ENCODE measurements around the gene SLC35B1. TPM values are rescaled to one million over a fixed set of nuclear protein-coding genes. Genes with fewer than 3 reads are reported as not detected.

Gene SLC35B1
- total RNA-seq, 2 experiments from 2014 or later: 50.4 TPM

DNA sequence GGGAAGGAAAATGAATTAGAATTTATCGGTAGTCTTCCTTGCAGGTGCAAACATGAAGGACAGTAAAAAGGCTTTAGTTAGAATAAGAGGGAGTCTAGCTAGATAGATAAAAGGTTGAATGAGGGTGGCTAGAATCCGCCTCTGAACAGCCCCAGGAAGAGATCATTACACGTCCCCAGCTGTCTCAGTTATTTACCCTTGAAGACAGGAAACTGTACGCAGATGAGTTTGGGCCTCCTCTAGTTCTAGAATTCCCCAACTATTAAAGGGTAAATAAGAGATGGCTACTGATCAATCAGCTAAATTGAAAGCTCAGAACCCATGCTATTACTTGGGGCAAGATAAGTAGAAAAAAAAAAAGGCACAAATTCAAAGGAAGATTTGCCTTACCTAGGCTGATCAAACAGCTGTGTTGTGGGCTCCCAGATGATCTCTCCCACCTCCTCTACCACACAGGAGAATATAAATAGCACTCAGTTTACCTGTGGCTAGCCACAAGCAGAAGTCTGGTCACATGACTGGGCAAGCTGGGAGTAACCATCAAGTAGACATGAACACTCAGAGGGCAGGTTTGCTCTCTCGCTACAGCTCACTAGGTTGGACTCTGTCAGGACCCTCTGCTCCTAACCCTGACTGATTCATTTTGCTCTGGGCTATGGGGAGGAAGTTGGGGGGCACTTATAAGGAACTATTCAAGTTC is 39.2 kb upstream of the SLC35B1 start:
- H3K27ac Mint-ChIP-seq: peak overlapping the region; percentile 94
- ChIA-PET CTCF (interaction anchor here (0.8 to 3.5 kb wide), 11 partner anchors 8 to 104 kb away, joined by 3 to 29 read pairs (median 5); partner anchors contain the start of genes FAM117A, KAT7 and SLC35B1), POLR2A (interaction anchor here (1.2 to 5.2 kb wide), 12 partner anchors 7 to 48 kb away, joined by 3 to 132 read pairs (median 11); partner anchors contain the start of genes FAM117A, KAT7 and SLC35B1)
- peaks cover 82% of the 10 kb centered on the region for H3K4me1 Mint-ChIP-seq
- peak overlapping the region; percentile 78 for H3K4me3 Mint-ChIP-seq
- H3K36me3 Mint-ChIP-seq (ENCODE audit: low read depth): peaks cover 44% of the 10 kb centered on the region
- no peaks in the 10 kb centered on the region for H3K9me3 Mint-ChIP-seq
- no peaks in the 10 kb centered on the region for H3K27me3 Mint-ChIP-seq
- DNase-seq: peak; percentile 37

GRCh38 chr17:49745175-49746139 is 37.7 kb upstream of the SLC35B1 start:
- POLR2A ChIA-PET: interaction anchor here (1.4 to 9.4 kb wide), 7 partner anchors 12 to 42 kb away, joined by 4 to 196 read pairs (median 50); partner anchors contain the start of genes FAM117A, KAT7 and SLC35B1
- no peak for DNase-seq
- peaks cover 93% of the 10 kb centered on the region for H3K4me1 Mint-ChIP-seq
- H3K27me3 Mint-ChIP-seq: no peaks in the 10 kb centered on the region
- CTCF ChIA-PET: interaction anchor here (3.0 to 3.5 kb wide), 2 partner anchors 18 to 37 kb away, joined by 22 to 29 read pairs; partner anchors contain the start of genes FAM117A and SLC35B1
- peak overlapping the region; percentile 94 for H3K27ac Mint-ChIP-seq
- no peaks in the 10 kb centered on the region for H3K9me3 Mint-ChIP-seq
- H3K4me3 Mint-ChIP-seq: peak overlapping the region; percentile 78
- peaks cover 57% of the 10 kb centered on the region for H3K36me3 Mint-ChIP-seq (ENCODE audit: low read depth)

GRCh38 chr17:49742166-49742638 is 34.4 kb upstream of the SLC35B1 start:
- H3K4me3 Mint-ChIP-seq: peak overlapping the region; percentile 94
- H3K27ac Mint-ChIP-seq: peak overlapping the region; percentile 100
- no peak for DNase-seq
- ChIA-PET POLR2A (interaction anchor here (0.8 to 9.4 kb wide), 12 partner anchors 6 to 76 kb away, joined by 3 to 196 read pairs (median 8); partner anchors contain the start of genes FAM117A, KAT7, SLC35B1 and SPOP), CTCF (interaction anchor here (0.6 to 1.5 kb wide), 6 partner anchors 14 to 110 kb away, joined by 3 to 7 read pairs (median 4); no protein-coding TSS in a partner anchor)
- peaks cover 91% of the 10 kb centered on the region for H3K4me1 Mint-ChIP-seq
- H3K9me3 Mint-ChIP-seq: no peaks in the 10 kb centered on the region
- no peaks in the 10 kb centered on the region for H3K27me3 Mint-ChIP-seq
- H3K36me3 Mint-ChIP-seq (ENCODE audit: low read depth): peaks cover 71% of the 10 kb centered on the region

GRCh38 chr17:49741692-49742076 is 33.9 kb upstream of the SLC35B1 start:
- DNase-seq: no peak
- Mint-ChIP-seq H3K9me3 (no peaks in the 10 kb centered on the region), H3K27ac (peak overlapping the region; percentile 100), H3K4me3 (peak overlapping the region; percentile 94), H3K4me1 (peaks cover 91% of the 10 kb centered on the region), H3K27me3 (no peaks in the 10 kb centered on the region), H3K36me3 (ENCODE audit: low read depth) (peaks cover 71% of the 10 kb centered on the region)
- CTCF ChIA-PET: interaction anchor here (0.8 to 1.5 kb wide), 7 partner anchors 10 to 171 kb away, joined by 3 to 7 read pairs (median 4); no protein-coding TSS in a partner anchor
- POLR2A ChIA-PET: interaction anchor here (0.8 to 9.4 kb wide), 11 partner anchors 7 to 76 kb away, joined by 3 to 196 read pairs (median 9); partner anchors contain the start of genes FAM117A, KAT7, SLC35B1 and SPOP

DNA sequence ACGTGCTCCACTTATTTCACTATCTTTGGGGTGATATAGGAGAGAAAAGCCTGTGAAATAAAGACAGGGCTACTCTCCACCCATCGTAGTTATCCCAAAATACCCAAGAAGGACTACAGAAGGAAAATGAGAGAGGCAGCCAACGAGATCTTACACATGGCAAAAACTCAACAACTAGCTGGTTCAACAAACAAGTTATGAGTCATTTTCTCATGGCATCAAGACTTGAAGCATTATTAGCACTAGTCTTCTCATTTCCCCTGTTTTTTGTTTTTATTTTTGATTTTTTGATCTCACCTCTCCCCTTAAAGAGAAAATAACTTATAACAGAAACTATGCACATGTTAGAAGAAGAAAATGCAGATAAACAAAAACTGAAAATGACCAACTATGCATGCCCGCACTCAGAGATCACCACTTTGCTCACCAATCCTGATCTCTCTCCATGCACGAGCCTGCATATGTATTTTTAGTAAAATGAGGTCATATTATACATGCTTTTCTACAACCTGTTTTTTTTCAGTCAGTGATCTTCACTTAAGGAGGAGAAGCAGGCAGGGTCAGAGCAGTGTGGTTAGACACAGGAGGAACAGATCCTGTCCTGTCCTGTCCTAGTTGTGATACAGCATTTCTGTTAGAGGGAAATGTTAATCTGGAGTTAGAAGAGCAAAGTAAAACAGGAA is 33.4 kb upstream of the SLC35B1 start:
- Mint-ChIP-seq H3K9me3 (no peaks in the 10 kb centered on the region), H3K27ac (peak overlapping the region; percentile 100), H3K27me3 (no peaks in the 10 kb centered on the region), H3K4me1 (peaks cover 90% of the 10 kb centered on the region), H3K4me3 (peak overlapping the region; percentile 94), H3K36me3 (ENCODE audit: low read depth) (peaks cover 70% of the 10 kb centered on the region)
- ChIA-PET POLR2A (interaction anchor here (1.0 to 9.4 kb wide), 11 partner anchors 7 to 380 kb away, joined by 3 to 196 read pairs (median 9); partner anchors contain the start of genes FAM117A, KAT7, SLC35B1 and SPOP), CTCF (interaction anchor here (1.0 to 1.7 kb wide), 6 partner anchors 10 to 171 kb away, joined by 3 to 7 read pairs (median 3); no protein-coding TSS in a partner anchor)
- DNase-seq: no peak

- DNase-seq: peak; percentile 95
- Mint-ChIP-seq H3K4me1 (peaks cover 77% of the 10 kb centered on the region), H3K27ac (peak overlapping the region; percentile 100), H3K9me3 (no peaks in the 10 kb centered on the region), H3K4me3 (peak overlapping the region; percentile 94), H3K27me3 (no peaks in the 10 kb centered on the region), H3K36me3 (ENCODE audit: low read depth) (peaks cover 57% of the 10 kb centered on the region)
- ChIA-PET CTCF (interaction anchor here (0.7 to 2.8 kb wide), 5 partner anchors 9 to 52 kb away, joined by 3 to 16 read pairs (median 3); partner anchors contain the start of genes FAM117A and SLC35B1), POLR2A (interaction anchor here (0.6 to 9.4 kb wide), 17 partner anchors 9 to 1127 kb away, joined by 3 to 196 read pairs (median 5); partner anchors contain the start of genes FAM117A, KAT7, SLC35B1 and TOB1)
These were observed 32.0 kb upstream of the SLC35B1 start for GRCh38 chr17:49739641-49740271.

DNA sequence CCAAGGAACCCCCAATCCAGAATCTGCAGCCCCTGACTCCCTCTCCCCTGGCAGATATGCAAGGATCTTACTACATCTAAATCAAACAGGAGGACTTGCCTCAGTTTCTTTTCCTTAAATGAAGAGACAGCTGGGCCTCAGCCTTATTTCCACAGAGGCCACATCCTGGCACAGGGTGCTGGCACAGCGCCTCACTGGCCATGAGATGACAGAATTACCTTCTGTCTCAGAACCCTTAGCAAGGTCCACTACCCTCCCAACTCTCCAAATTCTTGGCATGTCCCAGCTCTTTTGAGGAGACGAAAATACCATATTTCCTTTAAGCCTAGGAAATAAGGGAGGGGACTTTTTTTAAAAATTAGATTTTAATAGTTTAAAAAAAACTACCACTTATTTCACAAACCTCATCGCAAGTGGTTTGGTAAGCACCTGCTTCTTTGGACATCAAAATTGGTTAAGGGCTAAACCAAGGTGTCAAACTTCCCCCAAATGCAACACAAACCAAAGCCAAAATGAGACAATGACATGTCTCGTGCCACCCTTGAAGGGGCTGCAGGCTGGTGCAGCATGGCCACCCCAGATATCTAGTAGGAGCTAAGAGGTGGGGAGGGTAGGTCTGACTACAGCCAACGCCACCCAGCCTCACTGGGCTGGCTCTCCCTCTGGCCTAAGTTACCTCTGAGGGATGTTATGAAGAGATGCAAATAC is 30.8 kb upstream of the SLC35B1 start:
- no peak for DNase-seq
- peaks cover 74% of the 10 kb centered on the region for H3K4me1 Mint-ChIP-seq
- H3K4me3 Mint-ChIP-seq: peak overlapping the region; percentile 94
- ChIA-PET POLR2A (interaction anchor here (1.0 to 9.4 kb wide), 13 partner anchors 8 to 80 kb away, joined by 3 to 196 read pairs (median 7); partner anchors contain the start of genes FAM117A, KAT7, SLC35B1 and SPOP), CTCF (interaction anchor here (0.7 to 2.8 kb wide), 5 partner anchors 10 to 182 kb away, joined by 3 to 16 read pairs (median 6); partner anchors contain the start of genes FAM117A and SLC35B1)
- no peaks in the 10 kb centered on the region for H3K27me3 Mint-ChIP-seq
- no peaks in the 10 kb centered on the region for H3K9me3 Mint-ChIP-seq
- H3K36me3 Mint-ChIP-seq (ENCODE audit: low read depth): peaks cover 60% of the 10 kb centered on the region
- H3K27ac Mint-ChIP-seq: peak overlapping the region; percentile 100

GRCh38 chr17:49734515-49735490 is 27.0 kb upstream of the SLC35B1 start:
- Mint-ChIP-seq H3K36me3 (ENCODE audit: low read depth) (peaks cover 64% of the 10 kb centered on the region), H3K27me3 (no peaks in the 10 kb centered on the region), H3K4me3 (no peak overlapping the region), H3K4me1 (peaks cover 58% of the 10 kb centered on the region), H3K27ac (peak overlapping the region; percentile 10), H3K9me3 (no peaks in the 10 kb centered on the region)
- ChIA-PET POLR2A (interaction anchor here (1.0 to 1.6 kb wide), 2 partner anchors 12 to 26 kb away, joined by 3 to 4 read pairs; no protein-coding TSS in a partner anchor), CTCF (interaction anchor here (1.3 kb wide), 1 partner anchor 26 kb away, joined by 7 read pairs; no protein-coding TSS in a partner anchor)
- no peak for DNase-seq

- Mint-ChIP-seq H3K4me3 (no peak overlapping the region), H3K27me3 (no peaks in the 10 kb centered on the region), H3K9me3 (no peaks in the 10 kb centered on the region), H3K4me1 (peaks cover 40% of the 10 kb centered on the region), H3K36me3 (ENCODE audit: low read depth) (peaks cover 65% of the 10 kb centered on the region), H3K27ac (no peak overlapping the region)
- CTCF ChIA-PET: interaction anchor here (0.9 kb wide), 1 partner anchor 10 kb away, joined by 4 read pairs; no protein-coding TSS in a partner anchor
- POLR2A ChIA-PET: interaction anchor here (1.2 to 2.1 kb wide), 4 partner anchors 8 to 57 kb away, joined by 3 to 7 read pairs (median 4); partner anchors contain the start of gene KAT7
- DNase-seq: no peak
These were observed 23.7 kb upstream of the SLC35B1 start for GRCh38 chr17:49731435-49731831.

Data from activated CD4-positive, alpha-beta memory T cell treated with anti-CD3 and anti-CD28 coated beads, Interleukin-2, amount 10 ng/mL, durations not matched to agents 7 days and 5 days (primary cell).